Esophagus squamous epithelium (tissue), 4 donors: ENCODE results near the gene PDLIM5.

ENCODE experiments used
- CTCF ChIP-seq, 6 experiments: fragments of 450-650 bp in 4 of 6; fragments of 200-600 bp in 2 of 6; sonication (generic) in 2 of 6; IDR thresholded peaks; one replicate each; pipeline ENCODE4 v1.5.1; 2016 to 2019; ENCODE audit warnings: antibody characterized with exemption in 6 of 6, mild to moderate bottlenecking in 4 of 6, moderate library complexity in 4 of 6
- POLR2A ChIP-seq, 4 donors: fragments of 450-650 bp; IDR thresholded peaks; one replicate each; pipeline ENCODE4 v1.6.1; 2017; ENCODE audit warnings: antibody characterized with exemption in 4 of 4, mild to moderate bottlenecking in 4 of 4, moderate library complexity in 3 of 4

GRCh38 chr4:94654714-94655113 is 203.0 kb downstream of the PDLIM5 start:
- TF ChIP-seq CTCF (IDR thresholded peaks at IDR 0.05) (no peak), POLR2A (IDR thresholded peaks at IDR 0.05) (no peak)
